CD4-positive, alpha-beta T cell treated with Interleukin-6 at 100 ng/mL for 8 hours (primary cell): Measurements from ENCODE around the gene CELSR2.
A peak's percentile ranks its signal among the peaks of the same experiment; 100 is the strongest.

Experiments
- DNase-seq: peaks from one replicate; pipeline ENCODE4 v3.0.0-alpha.2; 2020; ENCODE audit warnings: mixed read lengths, low spot score

Gene CELSR2

GRCh38 chr1:109231066-109231465 is 18.3 kb upstream of the CELSR2 start:
- no peak for DNase-seq

- DNase-seq: no peak
Measured at GRCh38 chr1:109235137-109235536, 14.2 kb upstream of the CELSR2 start.

- DNase-seq: no peak
Measured at GRCh38 chr1:109237512-109237911, 11.8 kb upstream of the CELSR2 start.

- no peak for DNase-seq
Measured at GRCh38 chr1:109238382-109238781, 11.0 kb upstream of the CELSR2 start.

- no peak for DNase-seq
Measured at GRCh38 chr1:109239047-109239408, 10.3 kb upstream of the CELSR2 start.

GRCh38 chr1:109239409-109240068 is 9.8 kb upstream of the CELSR2 start:
- DNase-seq: peak; percentile 26

- DNase-seq: peak; percentile 24
Measured at GRCh38 chr1:109240158-109241152, 8.9 kb upstream of the CELSR2 start.

GRCh38 chr1:109241344-109241743 is 8.0 kb upstream of the CELSR2 start:
- no peak for DNase-seq

GRCh38 chr1:109241841-109242345 is 7.4 kb upstream of the CELSR2 start:
- DNase-seq: no peak

- DNase-seq: no peak
Measured at GRCh38 chr1:109242387-109242786, 7.0 kb upstream of the CELSR2 start.

- DNase-seq: no peak
Measured at GRCh38 chr1:109243221-109243620, 6.1 kb upstream of the CELSR2 start.

GRCh38 chr1:109243860-109244552 is 5.3 kb upstream of the CELSR2 start:
- no peak for DNase-seq

GRCh38 chr1:109246141-109246551 is 3.2 kb upstream of the CELSR2 start:
- DNase-seq: no peak

- DNase-seq: no peak
Measured at GRCh38 chr1:109247401-109248365, 1.7 kb upstream of the CELSR2 start.

- no peak for DNase-seq
Measured at GRCh38 chr1:109248444-109248796, 919 bp upstream of the CELSR2 start.

- DNase-seq: no peak
Measured at GRCh38 chr1:109249654-109250401, 489 bp downstream of the CELSR2 start.

- DNase-seq: no peak
Measured at GRCh38 chr1:109250454-109251276, 1.3 kb downstream of the CELSR2 start.

GRCh38 chr1:109251277-109252166 is 2.2 kb downstream of the CELSR2 start:
- no peak for DNase-seq
